ENCODE results near the gene XRCC5.

GRCh38 chr2:216188559-216188850 lies 79.4 kb downstream of the XRCC5 start:
- TF ChIP-seq POLR2A (IDR thresholded peaks at IDR 0.05; ENCODE audit: low read depth, low read length): no peak
- no peak for TF ChIP-seq POLR2AphosphoS5 (IDR thresholded peaks at IDR 0.05; ENCODE audit: low read depth, low read length)
- TF ChIP-seq TAF1 (IDR thresholded peaks at IDR 0.05; ENCODE audit: borderline replicate concordance, low read depth, low read length): no peak

Measured in GM12892 (cell line).